CD4-positive, alpha-beta T cell (primary cell): ENCODE measurements around the gene DNTTIP2. TPM values are rescaled to one million over a fixed set of nuclear protein-coding genes. Genes with fewer than 3 reads are reported as not detected.

Experiments used
- ATAC-seq: fragments of 200-7000 bp; cut with Tn5 transposase; one replicate; pipeline ENCODE4 v1.10.0; 2022; ENCODE audit warnings: mild to moderate bottlenecking; ENCODE audit not compliant: poor library complexity
- CTCF ChIA-PET: fragments of 350-600 bp; sonication (Branson Sonifier 250); formaldehyde crosslinking; loops from one replicate; lab custom pipeline; 2021; ENCODE audit warnings: antibody characterized with exemption, inconsistent platforms; lab: Charles Lee
- POLR2A ChIA-PET: fragments of 350-600 bp; sonication (Branson Sonifier 250); formaldehyde crosslinking; loops from one replicate; lab custom pipeline; 2021; ENCODE audit warnings: antibody characterized with exemption, inconsistent platforms; lab: Charles Lee
- DNase-seq, 14 experiments: peaks; one replicate each; pipeline ENCODE4 v3.0.0-alpha.2; 2013 to 2020; ENCODE audit warnings: mixed read lengths in 2 of 14
- H3K27ac ChIP-seq, 2 donors: one replicate each; pipeline versions ENCODE4 v1.5.1 to v1.7.0; 2013; ENCODE audit warnings: low read length in 2 of 2, low read depth in 1 of 2, mild to moderate bottlenecking in 1 of 2
- H3K27me3 ChIP-seq, 2 experiments: 1 replicate in 1 of 2; 2 replicates in 1 of 2; pipeline versions ENCODE4 v1.6.1 to v1.7.0; 2013; ENCODE audit warnings: low read length in 2 of 2, control low read depth in 1 of 2, mild to moderate bottlenecking in 1 of 2, moderate library complexity in 1 of 2; ENCODE audit not compliant: insufficient read depth in 2 of 2, control insufficient read depth in 1 of 2
- H3K36me3 ChIP-seq: one replicate; pipeline ENCODE4 v1.6.1; 2013; ENCODE audit warnings: low read length, control low read depth; ENCODE audit not compliant: insufficient read depth
- H3K4me1 ChIP-seq: one replicate; pipeline ENCODE4 v1.6.1; 2013; ENCODE audit warnings: low read length, control low read depth; ENCODE audit not compliant: insufficient read depth
- H3K4me3 ChIP-seq: one replicate; pipeline ENCODE4 v1.5.1; 2013; ENCODE audit warnings: mild to moderate bottlenecking, low read length, moderate library complexity
- H3K9me3 ChIP-seq, 2 experiments: 1 replicate in 1 of 2; 2 replicates in 1 of 2; pipeline versions ENCODE4 v1.6.1 to v1.7.0; 2013; ENCODE audit warnings: low read length in 2 of 2, mild to moderate bottlenecking in 2 of 2, control low read depth in 1 of 2, moderate library complexity in 1 of 2; ENCODE audit not compliant: control insufficient read depth in 1 of 2, insufficient read depth in 1 of 2
- H3K27ac Mint-ChIP-seq: one replicate; pipeline ENCODE4 v1.8.0; 2020; ENCODE audit warnings: mixed read lengths
- H3K27me3 Mint-ChIP-seq: one replicate; pipeline ENCODE4 v1.8.0; 2021; ENCODE audit warnings: mixed read lengths
- H3K36me3 Mint-ChIP-seq: one replicate; pipeline ENCODE4 v1.8.0; 2021; ENCODE audit warnings: low read depth, mixed read lengths
- H3K4me1 Mint-ChIP-seq: one replicate; pipeline ENCODE4 v1.8.0; 2021; ENCODE audit warnings: low read depth, mixed read lengths
- H3K4me3 Mint-ChIP-seq: one replicate; pipeline ENCODE4 v1.8.0; 2020; ENCODE audit warnings: mild to moderate bottlenecking, mixed read lengths
- H3K9me3 Mint-ChIP-seq: one replicate; pipeline ENCODE4 v1.8.0; 2020; ENCODE audit warnings: mixed read lengths
- intact Hi-C, 2 experiments: fragments of 100-400 bp; cut with DNase I in 1 of 2; cut with micrococcal nuclease in 1 of 2; formaldehyde crosslinking; loops; one replicate each; pipeline versions ENCODE4 v1.15.1 to v1.9.0; 2023 to 2025; cut with DNase I, micrococcal nuclease
- total RNA-seq, 174 experiments: library from RNA in 2 of 174; stranded (reverse) in 2 of 174; gene quantifications; one replicate each; pipeline ENCODE4 v1.2.3 and lab custom pipeline; 2021 to 2026
- TF ChIP-seq, protein P1 (sequence below): fragments of 200-600 bp; IDR thresholded peaks from one replicate; pipeline ENCODE4 v1.8.0; 2022; ENCODE audit warnings: antibody characterized with exemption, mild to moderate bottlenecking

Gene DNTTIP2
- total RNA-seq, 2 experiments from 2014 or later: 110 to 120 TPM

GRCh38 chr1:93829061-93829460, 49.9 kb downstream of the DNTTIP2 start:
- no peaks in the 10 kb centered on the region for H3K4me1 Mint-ChIP-seq
- TF ChIP-seq, protein P1, sequence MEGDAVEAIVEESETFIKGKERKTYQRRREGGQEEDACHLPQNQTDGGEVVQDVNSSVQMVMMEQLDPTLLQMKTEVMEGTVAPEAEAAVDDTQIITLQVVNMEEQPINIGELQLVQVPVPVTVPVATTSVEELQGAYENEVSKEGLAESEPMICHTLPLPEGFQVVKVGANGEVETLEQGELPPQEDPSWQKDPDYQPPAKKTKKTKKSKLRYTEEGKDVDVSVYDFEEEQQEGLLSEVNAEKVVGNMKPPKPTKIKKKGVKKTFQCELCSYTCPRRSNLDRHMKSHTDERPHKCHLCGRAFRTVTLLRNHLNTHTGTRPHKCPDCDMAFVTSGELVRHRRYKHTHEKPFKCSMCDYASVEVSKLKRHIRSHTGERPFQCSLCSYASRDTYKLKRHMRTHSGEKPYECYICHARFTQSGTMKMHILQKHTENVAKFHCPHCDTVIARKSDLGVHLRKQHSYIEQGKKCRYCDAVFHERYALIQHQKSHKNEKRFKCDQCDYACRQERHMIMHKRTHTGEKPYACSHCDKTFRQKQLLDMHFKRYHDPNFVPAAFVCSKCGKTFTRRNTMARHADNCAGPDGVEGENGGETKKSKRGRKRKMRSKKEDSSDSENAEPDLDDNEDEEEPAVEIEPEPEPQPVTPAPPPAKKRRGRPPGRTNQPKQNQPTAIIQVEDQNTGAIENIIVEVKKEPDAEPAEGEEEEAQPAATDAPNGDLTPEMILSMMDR: no peak
- ATAC-seq (no peak), DNase-seq (no peak)
- ChIA-PET POLR2A (no interaction called here), CTCF (no interaction called here)
- Histone ChIP-seq H3K9me3 (no peaks in the 10 kb centered on the region), H3K4me3 (no peak overlapping the region), H3K36me3 (no peaks in the 10 kb centered on the region), H3K27me3 (peaks cover 0 to 3% of the 10 kb centered on the region in 2 experiments), H3K27ac (no peak overlapping the region), H3K4me1 (no peaks in the 10 kb centered on the region)
- no peaks in the 10 kb centered on the region for H3K36me3 Mint-ChIP-seq
- H3K27me3 Mint-ChIP-seq: no peaks in the 10 kb centered on the region
- H3K27ac Mint-ChIP-seq: no peak overlapping the region
- no peaks in the 10 kb centered on the region for H3K9me3 Mint-ChIP-seq
- intact Hi-C loops: no loop called here
- H3K4me3 Mint-ChIP-seq: no peak overlapping the region

GRCh38 chr1:93828367-93828755, 50.6 kb downstream of the DNTTIP2 start:
- no peaks in the 10 kb centered on the region for H3K4me1 Mint-ChIP-seq
- CTCF ChIA-PET: no interaction called here
- no peaks in the 10 kb centered on the region for H3K27me3 Mint-ChIP-seq
- Histone ChIP-seq H3K27me3 (peaks cover 0 to 3% of the 10 kb centered on the region in 2 experiments), H3K4me3 (no peak overlapping the region), H3K4me1 (no peaks in the 10 kb centered on the region), H3K36me3 (no peaks in the 10 kb centered on the region), H3K27ac (no peak overlapping the region), H3K9me3 (no peaks in the 10 kb centered on the region)
- intact Hi-C loops: no loop called here
- H3K36me3 Mint-ChIP-seq: no peaks in the 10 kb centered on the region
- no peak overlapping the region for H3K4me3 Mint-ChIP-seq
- TF ChIP-seq, protein P1: no peak
- no peak for DNase-seq
- H3K27ac Mint-ChIP-seq: no peak overlapping the region
- no peaks in the 10 kb centered on the region for H3K9me3 Mint-ChIP-seq
- no peak for ATAC-seq
- POLR2A ChIA-PET: no interaction called here

GRCh38 chr1:93827633-93828366, 51.2 kb downstream of the DNTTIP2 start:
- TF ChIP-seq, protein P1: no peak
- ATAC-seq: no peak
- Histone ChIP-seq H3K27ac (no peak overlapping the region), H3K9me3 (no peaks in the 10 kb centered on the region), H3K27me3 (peaks cover 0 to 2% of the 10 kb centered on the region in 2 experiments), H3K4me3 (no peak overlapping the region), H3K4me1 (no peaks in the 10 kb centered on the region), H3K36me3 (no peaks in the 10 kb centered on the region)
- Mint-ChIP-seq H3K36me3 (no peaks in the 10 kb centered on the region), H3K9me3 (no peaks in the 10 kb centered on the region), H3K4me3 (no peak overlapping the region), H3K27me3 (no peaks in the 10 kb centered on the region), H3K4me1 (no peaks in the 10 kb centered on the region), H3K27ac (no peak overlapping the region)
- ChIA-PET CTCF (no interaction called here), POLR2A (no interaction called here)
- DNase-seq: no peak
- intact Hi-C loops: no loop called here
